ENCODE data around the gene GRK5.

Gene GRK5

GRCh38 chr10:119339109-119339508 is 131.7 kb downstream of the GRK5 start:
- Mint-ChIP-seq H3K4me1 (peaks cover 31% of the 10 kb centered on the region), H3K27ac (no peak overlapping the region), H3K36me3 (ENCODE audit: low read depth) (peaks cover 15% of the 10 kb centered on the region), H3K27me3 (no peaks in the 10 kb centered on the region), H3K4me3 (no peak overlapping the region), H3K9me3 (no peaks in the 10 kb centered on the region)
- DNase-seq (no peak), ATAC-seq (no peak)

GRCh38 chr10:119340893-119341458 is 133.6 kb downstream of the GRK5 start:
- Mint-ChIP-seq H3K4me1 (peaks cover 36% of the 10 kb centered on the region), H3K27me3 (no peaks in the 10 kb centered on the region), H3K9me3 (no peaks in the 10 kb centered on the region), H3K27ac (peak overlapping the region; percentile 33), H3K4me3 (no peak overlapping the region), H3K36me3 (ENCODE audit: low read depth) (peaks cover 8% of the 10 kb centered on the region)
- DNase-seq (no peak), ATAC-seq (no peak)

GRCh38 chr10:119341459-119342301 is 134.3 kb downstream of the GRK5 start:
- H3K4me1 Mint-ChIP-seq = peaks cover 36% of the 10 kb centered on the region
- H3K9me3 Mint-ChIP-seq = no peaks in the 10 kb centered on the region
- ATAC-seq (peak; percentile 100), DNase-seq (peak; percentile 67)
- peak overlapping the region; percentile 33 for H3K27ac Mint-ChIP-seq
- no peaks in the 10 kb centered on the region for H3K27me3 Mint-ChIP-seq
- peaks cover 8% of the 10 kb centered on the region for H3K36me3 Mint-ChIP-seq (ENCODE audit: low read depth)
- no peak overlapping the region for H3K4me3 Mint-ChIP-seq

GRCh38 chr10:119342335-119342734 is 135.0 kb downstream of the GRK5 start:
- H3K27me3 Mint-ChIP-seq = no peaks in the 10 kb centered on the region
- no peaks in the 10 kb centered on the region for H3K9me3 Mint-ChIP-seq
- peaks cover 10% of the 10 kb centered on the region for H3K36me3 Mint-ChIP-seq (ENCODE audit: low read depth)
- DNase-seq (no peak), ATAC-seq (no peak)
- H3K4me1 Mint-ChIP-seq = peaks cover 36% of the 10 kb centered on the region
- no peak overlapping the region for H3K4me3 Mint-ChIP-seq
- no peak overlapping the region for H3K27ac Mint-ChIP-seq

- Mint-ChIP-seq H3K9me3 (no peaks in the 10 kb centered on the region), H3K4me3 (no peak overlapping the region), H3K27me3 (no peaks in the 10 kb centered on the region), H3K36me3 (ENCODE audit: low read depth) (peaks cover 10% of the 10 kb centered on the region), H3K4me1 (peaks cover 33% of the 10 kb centered on the region), H3K27ac (no peak overlapping the region)
- DNase-seq = no peak
- ATAC-seq = no peak
Measured at GRCh38 chr10:119343011-119343601, 135.7 kb downstream of the GRK5 start.

- Mint-ChIP-seq H3K4me1 (peaks cover 27% of the 10 kb centered on the region), H3K4me3 (no peak overlapping the region), H3K27ac (no peak overlapping the region), H3K27me3 (no peaks in the 10 kb centered on the region), H3K9me3 (no peaks in the 10 kb centered on the region), H3K36me3 (ENCODE audit: low read depth) (peaks cover 13% of the 10 kb centered on the region)
- DNase-seq (no peak), ATAC-seq (no peak)
Measured at GRCh38 chr10:119344381-119344780, 137.0 kb downstream of the GRK5 start.

- H3K27me3 Mint-ChIP-seq = no peaks in the 10 kb centered on the region
- no peak overlapping the region for H3K4me3 Mint-ChIP-seq
- peaks cover 18% of the 10 kb centered on the region for H3K4me1 Mint-ChIP-seq
- no peak for ATAC-seq
- H3K9me3 Mint-ChIP-seq = peaks cover 10% of the 10 kb centered on the region
- peaks cover 22% of the 10 kb centered on the region for H3K36me3 Mint-ChIP-seq (ENCODE audit: low read depth)
- H3K27ac Mint-ChIP-seq = no peak overlapping the region
- no peak for DNase-seq
Measured at GRCh38 chr10:119346095-119346832, 138.9 kb downstream of the GRK5 start.

- peaks cover 9% of the 10 kb centered on the region for H3K4me1 Mint-ChIP-seq
- H3K4me3 Mint-ChIP-seq = no peak overlapping the region
- H3K27me3 Mint-ChIP-seq = no peaks in the 10 kb centered on the region
- DNase-seq = no peak
- peaks cover 20% of the 10 kb centered on the region for H3K9me3 Mint-ChIP-seq
- H3K27ac Mint-ChIP-seq = no peak overlapping the region
- H3K36me3 Mint-ChIP-seq (ENCODE audit: low read depth) = peaks cover 30% of the 10 kb centered on the region
- ATAC-seq = no peak
Measured at GRCh38 chr10:119347181-119347974, 140.0 kb downstream of the GRK5 start.

- H3K27me3 Mint-ChIP-seq = no peaks in the 10 kb centered on the region
- peaks cover 6% of the 10 kb centered on the region for H3K4me1 Mint-ChIP-seq
Measured at GRCh38 chr10:119348106-119348505, 140.7 kb downstream of the GRK5 start.

GRCh38 chr10:119348516-119349240 is 141.3 kb downstream of the GRK5 start:
- H3K36me3 Mint-ChIP-seq (ENCODE audit: low read depth) = peaks cover 35% of the 10 kb centered on the region
- H3K27ac Mint-ChIP-seq = no peak overlapping the region
- H3K27me3 Mint-ChIP-seq = no peaks in the 10 kb centered on the region
- ATAC-seq = no peak
- no peak overlapping the region for H3K4me3 Mint-ChIP-seq
- peaks cover 24% of the 10 kb centered on the region for H3K9me3 Mint-ChIP-seq
- no peak for DNase-seq
- peaks cover 6% of the 10 kb centered on the region for H3K4me1 Mint-ChIP-seq

More at GRCh38 chr10:119348106-119348505, 140.7 kb downstream of the GRK5 start:
- Mint-ChIP-seq H3K27ac (no peak overlapping the region), H3K9me3 (peaks cover 23% of the 10 kb centered on the region), H3K36me3 (ENCODE audit: low read depth) (peaks cover 35% of the 10 kb centered on the region), H3K4me3 (no peak overlapping the region)
- ATAC-seq (no peak), DNase-seq (no peak)

GRCh38 chr10:119349341-119349740 is 142.0 kb downstream of the GRK5 start:
- ATAC-seq (no peak), DNase-seq (no peak)
- H3K36me3 Mint-ChIP-seq (ENCODE audit: low read depth) = peaks cover 35% of the 10 kb centered on the region
- peaks cover 24% of the 10 kb centered on the region for H3K9me3 Mint-ChIP-seq
- H3K27me3 Mint-ChIP-seq = no peaks in the 10 kb centered on the region
- no peak overlapping the region for H3K27ac Mint-ChIP-seq
- H3K4me3 Mint-ChIP-seq = no peak overlapping the region
- H3K4me1 Mint-ChIP-seq = peaks cover 5% of the 10 kb centered on the region

GRCh38 chr10:119349937-119350501 is 142.6 kb downstream of the GRK5 start:
- ATAC-seq (no peak), DNase-seq (no peak)
- peaks cover 24% of the 10 kb centered on the region for H3K9me3 Mint-ChIP-seq
- H3K4me1 Mint-ChIP-seq = peaks cover 4% of the 10 kb centered on the region
- no peaks in the 10 kb centered on the region for H3K27me3 Mint-ChIP-seq
- H3K27ac Mint-ChIP-seq = no peak overlapping the region
- peaks cover 35% of the 10 kb centered on the region for H3K36me3 Mint-ChIP-seq (ENCODE audit: low read depth)
- no peak overlapping the region for H3K4me3 Mint-ChIP-seq

GRCh38 chr10:119350502-119351097 is 143.2 kb downstream of the GRK5 start:
- Mint-ChIP-seq H3K9me3 (peaks cover 25% of the 10 kb centered on the region), H3K36me3 (ENCODE audit: low read depth) (peaks cover 36% of the 10 kb centered on the region), H3K27me3 (no peaks in the 10 kb centered on the region), H3K27ac (no peak overlapping the region), H3K4me1 (peaks cover 2% of the 10 kb centered on the region), H3K4me3 (no peak overlapping the region)
- ATAC-seq = no peak
- no peak for DNase-seq
